Measurements from ENCODE around the gene TSHB.

Gene TSHB

DNA sequence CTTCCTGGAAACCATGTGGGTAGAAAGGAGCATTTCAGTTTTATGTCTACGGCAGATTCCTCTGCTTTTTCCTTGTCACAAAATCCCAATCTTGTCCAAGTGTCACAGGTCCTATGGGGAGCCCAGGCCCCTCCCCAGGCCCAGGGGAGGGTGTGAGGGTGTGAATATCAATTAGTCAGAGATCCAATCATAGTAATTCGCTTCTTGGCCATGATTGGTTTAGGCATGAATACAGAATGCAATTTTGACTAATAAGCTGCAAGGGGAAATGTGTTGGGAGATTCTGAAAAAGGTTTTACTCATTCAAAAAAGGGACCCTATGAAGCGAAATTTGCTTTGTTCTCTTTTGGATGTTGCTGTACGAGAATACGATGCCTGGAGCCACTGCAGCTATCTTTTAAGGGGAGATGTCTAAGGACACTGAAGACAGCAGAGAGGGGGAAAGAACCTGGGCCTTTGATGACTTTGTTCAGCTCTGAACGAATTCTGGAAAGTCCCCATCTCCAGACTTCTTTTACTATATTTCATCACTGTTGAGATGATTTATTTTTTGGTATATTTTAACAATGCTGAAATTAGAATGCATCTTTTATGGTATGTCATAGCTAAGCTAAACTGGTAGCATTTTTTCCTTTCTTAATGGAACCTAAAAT, 41.5 kb downstream of the TSHB start:
- no peaks in the 10 kb centered on the region for H3K9me3 ChIP-seq (ENCODE audit: low read length)

DNA sequence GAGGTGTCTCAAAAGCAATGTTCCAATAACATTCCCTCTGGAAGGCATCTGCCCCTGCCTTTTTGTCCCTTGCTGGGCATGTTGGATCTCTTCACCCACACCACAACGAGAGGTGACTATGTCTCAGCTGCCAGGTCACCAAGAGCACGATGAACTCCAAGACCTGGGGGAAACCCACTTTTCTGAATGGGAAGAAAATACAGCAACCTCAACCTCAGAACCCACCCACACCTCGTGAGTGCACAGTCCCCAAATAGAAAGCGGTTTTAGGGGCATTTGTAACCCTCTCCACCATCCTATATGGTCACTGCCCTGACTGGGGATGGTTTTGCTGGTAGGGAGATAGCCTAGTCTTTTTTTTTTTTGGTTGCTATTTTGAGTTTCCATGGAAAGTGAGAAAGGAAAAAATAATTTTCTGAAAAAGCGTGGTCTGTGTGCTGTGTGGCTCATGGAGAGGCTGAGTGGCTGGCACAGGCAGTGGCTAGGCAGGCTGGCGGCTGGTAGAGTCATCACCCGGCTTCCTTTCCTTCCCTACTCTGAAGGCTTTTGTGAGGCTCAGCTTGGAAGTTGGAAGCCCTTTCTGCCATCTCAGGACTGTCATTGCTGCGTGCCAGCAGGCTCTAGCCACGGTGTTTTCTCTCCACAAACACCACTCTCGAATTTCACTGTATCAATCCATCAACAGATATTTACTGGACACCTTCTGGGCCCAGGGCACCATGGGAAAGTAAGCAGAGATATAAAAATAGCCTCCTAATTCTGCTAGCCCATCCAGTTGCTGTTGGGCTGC, 43.9 kb downstream of the TSHB start:
- 0 out of 2 replicates have a peak, but pooled peaks cover 4% of the 10 kb centered on the region for H3K27me3 ChIP-seq (ENCODE audit: insufficient read depth, low read length)
- H3K4me1 ChIP-seq (ENCODE audit: insufficient read depth, low read length, severe bottlenecking) = no peaks in the 10 kb centered on the region
- no peak overlapping the region for H3K27ac ChIP-seq (ENCODE audit: low read depth, low read length, poor library complexity, severe bottlenecking)
- no peak overlapping the region for H2AFZ ChIP-seq (ENCODE audit: low read length)
- no peaks in the 10 kb centered on the region for H3K36me3 ChIP-seq (ENCODE audit: insufficient read depth, low read length)
- no peaks in the 10 kb centered on the region for H4K20me1 ChIP-seq (ENCODE audit: insufficient read depth, low read length)
- no peaks in the 10 kb centered on the region for H3F3A ChIP-seq (ENCODE audit: insufficient read depth, low read length)
- H3K9ac ChIP-seq (ENCODE audit: low read length) = no peak overlapping the region
- no peak overlapping the region for H3K4me3 ChIP-seq (ENCODE audit: low read depth, low read length, poor library complexity, severe bottlenecking)
- TF ChIP-seq, protein P1, sequence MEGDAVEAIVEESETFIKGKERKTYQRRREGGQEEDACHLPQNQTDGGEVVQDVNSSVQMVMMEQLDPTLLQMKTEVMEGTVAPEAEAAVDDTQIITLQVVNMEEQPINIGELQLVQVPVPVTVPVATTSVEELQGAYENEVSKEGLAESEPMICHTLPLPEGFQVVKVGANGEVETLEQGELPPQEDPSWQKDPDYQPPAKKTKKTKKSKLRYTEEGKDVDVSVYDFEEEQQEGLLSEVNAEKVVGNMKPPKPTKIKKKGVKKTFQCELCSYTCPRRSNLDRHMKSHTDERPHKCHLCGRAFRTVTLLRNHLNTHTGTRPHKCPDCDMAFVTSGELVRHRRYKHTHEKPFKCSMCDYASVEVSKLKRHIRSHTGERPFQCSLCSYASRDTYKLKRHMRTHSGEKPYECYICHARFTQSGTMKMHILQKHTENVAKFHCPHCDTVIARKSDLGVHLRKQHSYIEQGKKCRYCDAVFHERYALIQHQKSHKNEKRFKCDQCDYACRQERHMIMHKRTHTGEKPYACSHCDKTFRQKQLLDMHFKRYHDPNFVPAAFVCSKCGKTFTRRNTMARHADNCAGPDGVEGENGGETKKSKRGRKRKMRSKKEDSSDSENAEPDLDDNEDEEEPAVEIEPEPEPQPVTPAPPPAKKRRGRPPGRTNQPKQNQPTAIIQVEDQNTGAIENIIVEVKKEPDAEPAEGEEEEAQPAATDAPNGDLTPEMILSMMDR (IDR thresholded peaks at IDR 0.05; ENCODE audit: low read length) = no peak
- no peak for TF ChIP-seq EZH2 (IDR thresholded peaks at IDR 0.05; ENCODE audit: borderline replicate concordance, low read length)
- no peaks in the 10 kb centered on the region for H3K9me2 ChIP-seq (ENCODE audit: low read depth, low read length)
- no peak overlapping the region for H3K4me2 ChIP-seq (ENCODE audit: low read length)
- H3K9me3 ChIP-seq (ENCODE audit: low read length) = no peaks in the 10 kb centered on the region
- no peaks in the 10 kb centered on the region for H3K79me2 ChIP-seq (ENCODE audit: insufficient read depth, low read length)

More for the DNA sequence above, 41.5 kb downstream of the TSHB start:
- Histone ChIP-seq H4K20me1 (ENCODE audit: insufficient read depth, low read length) (no peaks in the 10 kb centered on the region), H3K4me1 (ENCODE audit: insufficient read depth, low read length, severe bottlenecking) (no peaks in the 10 kb centered on the region), H3K4me2 (ENCODE audit: low read length) (no peak overlapping the region), H3K4me3 (ENCODE audit: low read depth, low read length, poor library complexity, severe bottlenecking) (no peak overlapping the region), H3K27me3 (ENCODE audit: insufficient read depth, low read length) (0 out of 2 replicates have a peak, but pooled peaks cover 4% of the 10 kb centered on the region), H3K36me3 (ENCODE audit: insufficient read depth, low read length) (no peaks in the 10 kb centered on the region), H3K79me2 (ENCODE audit: insufficient read depth, low read length) (no peaks in the 10 kb centered on the region), H3K27ac (ENCODE audit: low read depth, low read length, poor library complexity, severe bottlenecking) (no peak overlapping the region), H3F3A (ENCODE audit: insufficient read depth, low read length) (no peaks in the 10 kb centered on the region), H3K9ac (ENCODE audit: low read length) (no peak overlapping the region), H2AFZ (ENCODE audit: low read length) (no peak overlapping the region), H3K9me2 (ENCODE audit: low read depth, low read length) (no peaks in the 10 kb centered on the region)
- no peak for TF ChIP-seq EZH2 (IDR thresholded peaks at IDR 0.05; ENCODE audit: borderline replicate concordance, low read length)
- TF ChIP-seq, protein P1 (IDR thresholded peaks at IDR 0.05; ENCODE audit: low read length) = no peak

GRCh38 chr1:115074839-115075534, 45.4 kb downstream of the TSHB start:
- H3K9me3 ChIP-seq (ENCODE audit: low read length) = no peaks in the 10 kb centered on the region
- H3K4me1 ChIP-seq (ENCODE audit: insufficient read depth, low read length, severe bottlenecking) = no peaks in the 10 kb centered on the region
- no peak for TF ChIP-seq EZH2 (IDR thresholded peaks at IDR 0.05; ENCODE audit: borderline replicate concordance, low read length)
- TF ChIP-seq, protein P1 (IDR thresholded peaks at IDR 0.05; ENCODE audit: low read length) = no peak
- no peak overlapping the region for H3K4me3 ChIP-seq (ENCODE audit: low read depth, low read length, poor library complexity, severe bottlenecking)
- H3K79me2 ChIP-seq (ENCODE audit: insufficient read depth, low read length) = no peaks in the 10 kb centered on the region
- H3K4me2 ChIP-seq (ENCODE audit: low read length) = no peak overlapping the region
- H3K27me3 ChIP-seq (ENCODE audit: insufficient read depth, low read length) = 0 out of 2 replicates have a peak, but pooled peaks cover 4% of the 10 kb centered on the region
- H3F3A ChIP-seq (ENCODE audit: insufficient read depth, low read length) = no peaks in the 10 kb centered on the region
- no peak overlapping the region for H3K27ac ChIP-seq (ENCODE audit: low read depth, low read length, poor library complexity, severe bottlenecking)
- H3K36me3 ChIP-seq (ENCODE audit: insufficient read depth, low read length) = no peaks in the 10 kb centered on the region
- no peak overlapping the region for H2AFZ ChIP-seq (ENCODE audit: low read length)
- H3K9me2 ChIP-seq (ENCODE audit: low read depth, low read length) = no peaks in the 10 kb centered on the region
- H4K20me1 ChIP-seq (ENCODE audit: insufficient read depth, low read length) = no peaks in the 10 kb centered on the region
- H3K9ac ChIP-seq (ENCODE audit: low read length) = no peak overlapping the region
